ENCODE results near the gene PDCD4.

Gene PDCD4

DNA sequence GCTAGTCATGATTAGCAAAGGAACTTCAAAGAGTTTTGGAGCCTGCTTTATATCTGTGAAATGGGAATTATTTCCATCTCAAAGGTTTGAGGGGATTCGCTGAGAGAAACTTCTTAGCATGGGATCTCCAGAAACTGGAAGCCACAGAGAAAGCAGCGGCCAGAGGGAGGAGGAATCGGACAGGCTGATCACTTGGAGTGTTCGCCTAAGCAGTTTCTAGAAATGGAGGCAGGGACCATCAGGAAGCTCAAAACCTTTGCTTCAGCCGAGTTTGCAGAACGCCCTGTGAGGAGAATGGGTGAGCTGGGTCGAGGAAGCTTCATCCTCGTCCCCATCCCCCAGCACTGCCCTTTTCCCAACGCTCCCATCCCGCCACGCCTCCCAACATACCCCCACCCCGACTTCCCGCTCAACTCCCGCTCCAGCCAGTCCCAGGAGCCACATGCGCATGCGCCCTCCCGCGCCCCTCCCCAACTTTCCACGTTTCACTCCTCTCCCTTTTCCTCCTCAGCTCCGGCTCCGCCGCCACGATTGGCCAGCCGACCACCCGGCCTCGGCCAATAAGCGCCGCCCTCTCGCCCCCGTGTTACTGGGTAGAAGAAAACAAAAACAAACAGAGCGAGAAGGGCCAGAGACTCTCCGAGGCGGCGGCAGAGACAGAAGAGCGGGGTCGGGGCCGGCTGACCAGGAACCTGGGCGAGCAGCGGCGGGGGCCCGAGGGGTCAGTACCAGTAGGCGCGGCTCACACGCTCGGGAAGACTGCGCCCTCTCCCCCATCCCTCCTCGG, at the start of gene PDCD4:
TSS of gene PDCD4 (plus strand) at position 631 of the 787 bp plus-strand sequence. CDS start 4,100 bp downstream, outside the sequence.
- DNase-seq, result peak; percentile 94

DNA sequence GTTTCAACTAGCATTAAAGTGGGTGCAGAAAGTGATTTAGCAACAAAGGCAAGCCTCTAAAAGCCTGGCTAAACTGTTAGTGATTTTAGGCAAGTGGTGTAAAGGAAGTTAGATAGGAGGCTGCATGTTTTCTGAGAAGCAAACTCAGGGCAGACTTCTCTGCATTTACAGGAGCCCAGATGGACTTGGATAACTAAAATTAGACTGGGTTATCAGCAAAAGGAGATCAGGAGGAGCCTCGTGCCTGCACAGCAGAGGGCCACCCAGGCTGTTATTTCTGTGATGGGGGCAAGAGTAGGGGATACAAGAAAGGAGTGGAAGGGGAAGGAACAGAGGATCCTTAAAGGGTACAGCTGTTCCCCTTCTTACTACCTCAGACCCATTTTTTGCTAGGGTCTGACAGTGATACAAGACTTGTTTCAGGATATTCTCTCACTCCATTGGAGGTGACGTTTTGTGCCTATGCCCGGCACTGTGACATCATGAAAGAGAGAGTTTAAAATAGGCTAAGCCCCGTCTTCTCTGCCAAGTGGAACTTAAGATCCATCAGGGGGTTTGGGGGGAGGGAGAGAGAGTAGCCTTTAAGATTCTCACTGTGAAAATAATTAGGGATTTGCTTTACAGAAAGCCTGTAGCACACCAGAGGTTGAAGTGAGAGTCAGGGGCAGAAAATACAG, 49.6 kb upstream of the PDCD4 start:
- DNase-seq, result no peak

DNA sequence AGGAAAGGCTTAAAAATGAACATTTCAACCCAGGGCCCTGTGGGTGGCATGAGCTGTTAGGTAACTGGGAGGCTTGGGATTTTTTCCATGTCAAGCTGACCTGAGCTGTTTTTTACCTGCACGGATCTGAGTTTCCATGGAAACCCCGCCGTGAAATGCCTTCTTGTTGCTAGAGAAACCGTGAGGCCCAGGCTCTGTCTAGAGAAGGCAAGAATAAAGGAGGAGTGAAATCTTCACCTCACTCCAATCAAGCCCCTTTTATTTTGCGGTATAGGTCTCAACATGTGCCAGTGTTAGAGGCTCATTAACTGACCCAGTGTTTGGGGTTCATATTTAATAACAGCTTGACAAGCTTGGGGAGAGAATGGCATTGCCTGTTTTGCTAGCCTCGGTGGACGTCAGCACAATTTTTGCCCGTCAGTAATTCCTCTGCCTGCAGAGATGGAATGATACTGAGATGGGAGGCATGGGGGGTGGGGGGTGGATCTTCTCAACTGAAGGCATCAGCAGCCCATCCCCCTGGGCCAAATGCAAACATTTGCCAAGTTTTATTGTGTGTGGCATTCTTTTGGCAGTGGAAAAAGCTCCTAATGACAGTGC, 48.9 kb upstream of the PDCD4 start:
- DNase-seq, result peak in 1 of 2 experiments; percentile 41

DNA sequence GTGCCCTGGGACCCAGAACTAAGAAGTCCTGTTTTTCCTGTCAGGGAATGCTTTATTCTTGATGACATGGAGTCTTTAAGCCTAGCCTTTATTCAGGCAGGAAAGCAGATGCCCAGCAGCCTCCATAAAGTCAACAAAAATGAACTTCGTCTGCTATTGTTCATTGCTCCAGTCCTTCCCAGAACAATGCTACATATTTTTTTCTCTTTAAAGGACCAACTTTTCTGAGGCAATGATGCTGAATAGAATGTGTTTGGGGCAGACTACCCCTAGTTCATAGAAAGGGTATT, 47.6 kb upstream of the PDCD4 start:
- no peak for DNase-seq

DNA sequence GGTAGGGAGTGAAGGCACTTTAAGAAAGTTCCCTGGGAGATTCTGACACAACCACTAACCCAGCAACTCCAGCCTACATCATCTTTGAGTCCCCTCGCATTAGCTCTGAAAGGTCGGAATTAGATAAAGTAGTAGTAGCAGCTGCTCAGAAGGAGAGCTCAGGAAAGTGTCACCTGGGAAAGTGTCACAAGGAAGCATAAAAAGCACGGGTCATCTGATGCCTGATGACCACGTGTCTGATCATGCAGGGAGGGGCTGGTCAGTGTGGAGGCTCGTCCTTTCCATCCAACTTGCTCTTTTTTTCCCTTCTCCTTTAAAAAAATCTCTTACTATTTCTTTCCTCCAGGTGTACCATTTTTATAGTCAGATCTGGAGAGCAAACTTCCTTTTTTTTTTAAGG, 47.1 kb upstream of the PDCD4 start:
- no peak for DNase-seq

DNA sequence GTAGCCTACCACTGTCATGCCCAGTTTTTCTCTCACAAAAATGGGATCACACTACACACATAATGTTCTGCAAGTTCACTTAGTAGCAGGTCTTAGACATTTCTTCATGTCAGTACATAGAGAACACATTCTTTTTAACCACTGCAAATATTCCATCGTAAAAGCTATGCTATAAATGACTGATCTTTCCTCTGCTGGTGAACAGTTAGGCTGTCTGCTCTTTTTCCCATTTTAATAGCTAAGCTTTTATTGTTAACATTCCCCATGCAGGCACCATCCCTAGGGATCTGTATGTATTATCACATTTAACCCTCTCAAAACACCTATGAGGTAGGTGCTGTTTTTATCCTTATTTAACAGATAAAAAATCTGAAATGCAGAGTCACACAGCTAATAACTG, 46.2 kb upstream of the PDCD4 start:
- DNase-seq, result no peak

DNA sequence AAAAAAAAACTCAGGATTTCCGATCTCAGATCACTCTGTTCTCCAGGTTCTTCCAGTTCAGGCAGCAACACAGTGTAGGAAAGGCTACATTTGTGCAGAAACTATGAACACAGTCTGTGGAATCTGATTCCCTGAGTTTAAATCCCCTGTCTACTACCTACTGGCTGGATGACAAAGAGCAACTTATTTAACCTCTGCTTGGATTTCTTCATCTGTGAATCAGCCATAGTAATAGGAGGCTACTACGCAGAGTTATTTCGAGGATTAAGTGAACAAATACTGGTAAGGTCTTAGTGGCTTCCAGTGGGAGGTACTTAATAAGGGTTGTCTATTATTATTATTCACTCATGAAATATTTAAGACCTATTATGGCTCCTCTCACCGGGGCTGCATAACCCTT, 44.3 kb upstream of the PDCD4 start:
- no peak for DNase-seq

DNA sequence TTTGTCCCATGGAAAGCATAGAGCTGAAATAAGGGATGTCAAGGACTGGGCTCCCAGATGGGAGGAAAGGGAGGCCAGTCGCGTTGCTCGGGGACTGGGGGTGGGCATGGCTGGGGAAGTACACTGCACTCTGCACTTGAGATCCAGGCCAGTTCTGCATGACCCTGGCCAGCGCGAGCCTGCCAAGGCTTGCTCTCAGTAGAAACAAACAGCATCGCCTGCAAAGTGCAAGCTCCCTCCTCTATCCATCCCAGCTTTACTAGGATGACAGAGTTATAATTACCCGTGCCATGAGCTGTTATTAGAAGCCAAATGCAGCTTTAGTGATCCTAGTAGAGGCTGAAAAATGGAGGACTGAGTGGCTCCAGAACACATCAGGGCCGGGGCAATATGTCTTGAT, 43.9 kb upstream of the PDCD4 start:
- DNase-seq, result no peak

DNA sequence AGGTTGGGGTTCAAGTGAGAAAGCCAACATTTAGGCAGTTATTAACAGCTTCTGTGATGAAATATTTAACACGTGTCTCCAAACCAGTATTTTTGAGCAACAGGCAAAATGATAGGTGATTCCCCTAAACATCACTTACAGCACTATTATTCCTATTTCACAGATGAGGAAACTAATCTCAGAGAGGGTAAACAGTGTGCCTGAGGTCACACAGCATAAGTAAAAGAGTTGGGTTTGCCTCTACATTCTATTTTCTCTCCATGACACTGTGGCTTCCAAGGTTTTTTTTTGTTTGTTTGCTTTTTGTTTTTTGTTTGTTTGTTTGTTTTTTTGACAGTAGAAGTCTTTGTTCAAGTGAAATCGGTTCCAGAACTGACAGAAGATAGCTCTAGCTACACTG, 43.2 kb upstream of the PDCD4 start:
- no peak for DNase-seq

DNA sequence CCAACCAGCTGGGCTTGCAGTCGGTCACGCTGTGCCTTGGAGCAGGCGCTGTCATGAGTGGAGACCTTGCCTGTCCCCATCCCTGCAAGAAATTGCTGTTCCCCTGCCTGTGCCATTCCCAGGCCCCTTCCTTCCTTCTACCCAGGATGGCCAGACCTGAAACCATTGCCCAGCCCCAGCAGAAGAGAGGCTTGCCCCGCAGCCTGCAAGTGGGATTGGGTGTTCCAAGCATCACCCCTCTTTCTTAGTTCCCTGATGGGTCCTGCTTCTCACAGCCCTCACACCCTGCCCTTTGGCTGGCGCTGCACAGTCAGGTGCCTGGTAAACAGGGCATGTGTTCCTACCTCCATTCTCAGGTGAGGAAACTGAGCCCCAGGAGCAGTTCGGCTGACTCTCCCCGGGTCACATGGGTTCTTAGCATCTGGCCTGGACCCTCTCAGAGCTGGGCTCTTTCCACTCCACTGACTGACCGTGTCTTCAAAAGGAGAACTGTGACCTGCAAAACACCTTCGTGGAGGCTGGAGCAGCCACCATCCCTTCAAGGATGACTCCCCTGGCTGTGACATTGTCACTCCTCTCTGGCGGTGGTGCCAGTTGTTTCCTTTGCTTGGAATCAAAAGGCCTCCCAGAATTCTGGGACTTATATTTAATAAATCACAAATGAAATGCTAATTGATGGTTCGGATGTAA, 41.9 kb upstream of the PDCD4 start:
- no peak for DNase-seq

DNA sequence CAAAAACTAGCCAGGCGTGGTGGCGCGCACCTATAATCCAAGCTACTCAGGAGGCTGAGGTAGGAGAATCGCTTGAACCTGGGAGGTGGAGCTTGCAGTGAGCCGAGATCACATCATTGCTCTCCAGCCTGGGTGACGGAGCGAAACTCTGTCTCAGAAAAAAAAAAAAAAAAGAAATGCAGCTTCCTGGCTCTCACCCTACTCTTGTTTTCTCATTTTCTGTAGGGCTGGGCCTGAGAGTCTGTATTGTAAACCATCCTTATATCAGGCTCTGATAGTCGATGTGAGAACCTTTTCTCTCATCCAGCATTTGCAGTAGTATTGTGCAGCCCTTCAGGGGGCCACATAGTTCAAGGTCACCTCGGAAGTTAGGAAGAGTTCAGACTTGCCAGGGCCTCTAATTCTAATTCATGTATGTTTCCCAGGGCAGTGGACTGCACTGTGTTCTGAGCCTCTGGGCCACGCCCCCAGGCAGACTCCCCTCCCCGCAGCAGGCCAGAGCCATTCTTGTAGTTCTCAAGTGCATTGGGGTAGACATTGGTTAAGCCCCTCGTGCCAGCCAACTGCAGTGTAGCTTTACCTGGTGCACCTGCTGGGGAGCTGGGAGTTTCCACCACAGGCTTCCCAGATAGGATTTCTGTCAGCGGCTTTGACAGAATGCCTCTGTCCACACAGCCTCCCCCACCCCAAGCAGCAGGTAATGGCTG, 38.3 kb upstream of the PDCD4 start:
- DNase-seq, result no peak

DNA sequence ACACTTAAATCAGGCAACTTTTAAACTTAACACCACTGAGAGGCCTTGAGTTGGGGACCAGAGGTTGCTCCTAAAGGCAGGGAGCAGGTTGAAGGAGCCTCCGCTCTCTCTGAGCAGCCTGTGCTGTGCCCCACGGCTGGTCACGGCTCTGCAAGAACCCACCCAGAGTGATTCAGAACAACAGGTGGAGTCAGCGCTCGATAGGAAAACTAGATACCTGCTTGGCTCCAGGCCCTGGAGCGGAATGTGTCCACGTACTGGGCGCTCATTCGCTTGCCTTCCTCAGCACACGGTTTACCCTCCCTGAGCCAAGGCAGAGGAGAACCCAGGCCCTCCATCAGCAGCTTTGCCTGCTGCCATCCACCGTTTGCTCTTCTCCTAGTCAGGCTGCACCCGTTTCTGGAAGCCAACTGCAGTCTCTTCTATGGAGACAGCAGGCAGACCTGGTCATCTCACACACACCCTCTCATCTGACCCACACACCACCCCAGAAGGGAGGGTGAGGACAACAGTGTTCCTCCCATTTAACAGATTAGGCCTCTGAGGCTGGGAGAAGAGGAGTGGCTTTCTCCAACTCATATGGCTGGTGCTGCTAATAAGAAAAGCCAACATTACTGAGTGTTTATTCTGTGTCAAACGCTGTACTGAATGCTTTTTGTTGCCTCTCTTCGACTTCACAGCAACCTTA, 37.6 kb upstream of the PDCD4 start:
- DNase-seq, result no peak

DNA sequence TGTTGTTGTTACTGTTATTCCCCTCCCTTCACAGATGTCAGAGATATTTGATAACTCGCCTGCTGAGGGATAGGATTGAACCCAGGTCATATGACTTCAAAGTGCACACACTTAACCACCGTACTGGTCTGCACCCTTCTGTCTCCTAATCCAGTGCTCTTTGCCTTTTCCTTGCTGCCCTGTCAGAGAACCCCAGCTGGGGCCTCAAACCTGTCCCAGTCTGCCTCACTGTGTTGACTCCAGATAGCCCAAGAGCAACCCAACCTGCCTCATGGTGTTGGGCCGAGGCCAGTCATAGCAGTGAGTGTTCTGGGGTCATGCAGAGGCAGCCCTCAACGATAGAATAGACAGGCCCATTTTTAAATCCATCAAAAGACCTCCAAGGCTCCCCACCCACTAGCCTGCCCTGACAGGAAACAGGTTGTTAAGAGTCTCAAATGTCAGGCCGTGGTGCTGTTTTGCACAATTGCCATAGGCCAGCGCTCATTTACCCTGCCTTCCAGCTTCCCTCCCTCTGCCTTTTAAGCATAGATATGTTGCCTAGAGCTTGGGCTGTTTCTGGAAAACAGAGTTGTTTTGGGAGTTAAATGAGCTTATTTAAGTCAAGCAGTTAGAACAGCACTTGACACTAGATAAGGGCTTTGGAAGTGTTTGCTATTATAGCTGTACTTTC, 37.0 kb upstream of the PDCD4 start:
- DNase-seq, result no peak

DNA sequence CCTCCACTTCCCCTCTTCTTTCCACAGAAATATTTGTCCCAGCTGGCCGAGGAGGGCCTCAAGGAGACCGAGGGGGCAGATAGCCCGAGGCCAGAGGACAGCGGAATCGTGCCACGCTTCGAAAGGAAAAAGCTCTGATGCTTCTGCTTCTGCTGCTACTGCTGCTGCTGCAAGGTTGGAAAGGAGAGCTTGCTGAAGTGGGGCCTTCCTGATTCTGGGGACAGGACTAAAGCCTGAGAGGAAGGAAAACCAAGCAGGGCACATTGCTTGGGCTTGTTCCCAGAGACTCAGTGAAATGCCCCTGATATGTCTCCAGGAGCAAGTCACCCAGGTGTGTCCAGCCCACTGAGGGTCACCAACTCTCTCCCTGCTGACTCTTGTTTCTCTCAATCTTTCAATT, 35.9 kb upstream of the PDCD4 start:
- DNase-seq, result no peak

DNA sequence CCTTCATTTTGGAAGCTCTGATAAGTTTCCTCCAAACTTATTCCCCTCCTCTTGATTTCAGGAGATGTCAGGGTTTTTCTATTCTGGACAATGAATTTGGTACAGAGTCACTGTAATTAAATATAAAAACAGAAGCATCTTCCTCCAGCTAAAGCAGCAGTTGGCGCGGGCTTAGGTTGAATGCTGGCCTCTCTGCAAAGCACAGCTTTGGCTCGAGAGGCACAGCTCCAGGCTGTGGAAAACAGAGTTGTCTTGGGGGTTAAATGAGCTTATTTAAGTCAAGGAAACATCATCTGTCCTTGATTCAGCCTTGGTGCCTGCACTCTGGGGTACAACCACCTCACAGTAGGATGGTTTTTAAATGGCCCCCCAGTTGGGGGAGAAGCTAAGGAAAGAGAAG, 35.0 kb upstream of the PDCD4 start:
- DNase-seq, result no peak

DNA sequence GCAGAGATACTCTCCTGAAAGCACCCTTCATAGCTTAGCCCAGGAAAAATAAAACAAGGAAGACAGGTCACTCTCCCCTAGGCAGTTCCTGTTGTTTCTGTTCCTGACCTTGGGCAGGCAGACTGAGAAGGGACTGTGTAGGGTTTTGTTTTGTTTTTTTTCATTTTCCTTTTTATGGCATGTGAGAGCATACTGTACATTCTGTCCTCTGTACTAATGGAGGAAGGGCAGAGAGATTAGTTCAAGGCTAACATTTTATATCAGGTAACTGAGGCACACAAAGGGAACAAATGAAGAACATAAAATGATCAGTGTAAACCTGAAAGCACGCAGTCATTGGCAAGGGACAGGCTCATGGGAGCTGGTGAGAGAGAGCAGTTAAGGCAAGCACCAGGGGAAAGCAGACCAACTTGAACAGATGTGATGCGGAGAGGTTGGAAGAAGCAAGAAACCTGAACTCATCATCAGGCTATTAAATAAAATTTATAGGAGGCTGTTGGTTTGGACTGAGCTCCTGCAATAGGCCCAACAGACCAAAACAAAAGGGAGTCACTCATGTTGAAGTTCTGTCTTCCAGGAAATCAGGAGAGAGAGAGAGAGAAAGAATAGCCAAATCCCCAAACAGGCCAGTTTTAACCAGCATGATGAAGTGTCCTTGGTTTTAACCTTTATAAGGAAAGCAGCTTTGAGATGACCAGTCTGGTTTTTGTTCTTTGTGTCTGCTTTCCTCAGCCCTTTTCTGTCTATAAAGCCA, 34.1 kb upstream of the PDCD4 start:
- no peak for DNase-seq

DNA sequence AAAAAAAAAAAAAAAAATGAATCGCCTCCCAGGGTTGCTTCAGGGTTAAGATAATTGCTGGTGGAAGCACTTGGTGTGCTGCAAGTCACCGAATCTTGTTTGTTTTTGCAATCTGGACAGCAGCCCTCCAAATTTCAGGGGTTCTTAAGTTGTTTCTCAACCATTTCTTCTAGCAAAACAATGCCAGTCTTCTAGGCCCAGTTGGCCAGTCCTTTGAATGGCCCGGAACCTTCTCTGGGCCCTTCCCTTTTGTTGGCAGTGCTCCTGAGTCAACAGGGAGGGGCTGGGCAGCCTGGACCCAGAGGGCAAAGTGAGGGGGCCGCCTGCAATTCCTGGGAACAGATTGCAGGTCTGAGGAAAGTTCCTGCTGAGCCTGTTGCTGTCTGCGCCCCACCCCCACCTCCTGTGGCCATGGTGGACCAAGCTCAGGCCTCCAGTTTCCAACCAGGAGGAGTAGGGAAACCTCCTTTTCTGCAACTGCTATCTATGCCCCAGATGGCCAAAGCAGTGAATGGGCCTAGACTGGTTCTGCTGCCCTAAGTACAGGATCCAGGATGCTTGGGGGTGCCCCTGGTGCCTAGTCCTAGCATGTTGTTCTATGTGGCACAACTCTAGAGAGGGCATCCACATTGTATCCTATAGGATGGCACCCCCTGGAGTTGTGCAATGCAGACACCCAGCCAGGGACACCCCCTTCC, 31.4 kb upstream of the PDCD4 start:
- DNase-seq, result no peak

DNA sequence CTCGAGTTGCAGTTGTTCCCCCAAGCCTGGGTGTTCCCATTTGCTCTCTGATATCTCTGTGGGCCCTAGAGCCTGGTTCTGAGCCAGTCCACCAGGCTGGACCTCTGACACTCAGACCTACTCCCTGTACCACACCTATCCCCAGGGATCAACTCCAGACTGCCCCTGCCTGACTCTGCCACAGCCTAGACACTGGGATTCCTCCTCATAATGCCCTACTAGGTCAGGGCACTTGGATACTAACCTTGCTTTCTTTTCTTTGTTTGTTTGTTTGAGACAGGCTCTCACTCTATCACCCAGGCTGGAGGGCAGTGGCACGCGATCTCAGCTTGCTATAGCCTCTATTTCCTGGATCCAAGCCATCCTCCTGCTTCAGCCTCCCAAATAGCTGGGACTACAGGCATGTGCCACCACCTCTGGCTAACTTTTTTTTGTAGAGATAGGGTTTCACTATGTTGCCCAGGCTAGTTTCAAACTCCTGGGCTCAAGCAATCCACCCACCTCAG, 30.8 kb upstream of the PDCD4 start:
- no peak for DNase-seq

DNA sequence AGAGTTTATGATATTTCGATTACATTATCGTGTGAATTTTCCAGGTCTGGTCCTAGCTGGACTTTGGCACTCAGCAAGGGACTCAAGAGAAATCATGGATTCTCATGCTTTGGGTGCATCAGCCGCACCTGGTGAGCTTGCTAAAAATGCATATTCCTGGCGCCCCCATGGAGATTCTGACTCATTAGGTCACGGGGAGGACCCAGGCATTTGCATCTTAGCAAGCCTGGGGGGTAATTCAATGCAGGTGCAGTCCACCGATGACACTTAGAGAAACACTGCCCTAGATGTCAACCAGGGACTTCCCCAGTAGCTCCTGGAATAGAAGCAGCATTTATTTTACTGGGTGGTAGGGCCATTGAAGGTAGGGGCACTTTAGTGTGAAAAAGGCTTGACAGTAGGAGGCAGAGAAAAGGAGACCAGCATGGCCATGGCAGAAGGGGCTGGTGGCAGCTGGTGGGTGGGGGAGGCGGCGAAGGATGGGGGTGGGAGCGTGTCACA, 29.9 kb upstream of the PDCD4 start:
- DNase-seq, result no peak

DNA sequence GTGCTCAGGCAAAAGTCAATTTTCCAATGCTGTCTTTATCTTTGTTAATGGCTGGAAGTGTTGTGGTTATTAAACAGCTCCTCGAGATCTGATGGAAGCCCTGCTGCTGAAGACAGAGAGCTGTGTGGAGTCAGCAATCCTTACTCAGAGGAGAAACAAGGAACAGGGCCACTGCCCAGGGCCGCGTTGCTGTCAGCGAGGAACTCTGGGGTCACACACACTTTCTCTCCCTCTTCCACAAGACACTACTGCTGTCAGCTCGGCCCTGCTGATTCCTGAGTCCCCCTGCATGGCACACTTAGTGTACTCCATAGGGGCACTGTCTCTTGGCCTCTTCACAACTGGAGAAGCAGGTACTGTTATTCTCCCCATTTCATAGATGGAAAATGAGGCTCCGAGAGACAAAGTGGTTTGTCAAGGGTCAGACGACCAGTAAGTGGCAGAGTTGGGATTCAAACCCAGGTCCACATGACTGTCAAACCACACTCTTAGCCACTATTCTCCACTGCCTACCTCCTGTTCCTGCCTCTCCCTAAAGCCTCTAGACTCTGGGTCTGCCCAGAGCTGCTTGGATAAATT, 29.3 kb upstream of the PDCD4 start:
- DNase-seq, result no peak

All from NCI-H446 (cell line).